GM12892 (cell line): ENCODE results near the gene AMOTL1.

ENCODE experiments used
- POLR2AphosphoS5 ChIP-seq: IDR thresholded peaks from 2 replicates; pipeline ENCODE4 v1.6.1; 2011; ENCODE audit warnings: low read depth, low read length, control low read depth
- TAF1 ChIP-seq: IDR thresholded peaks from 2 replicates; pipeline ENCODE4 v1.6.1; 2011; ENCODE audit warnings: low read depth, mild to moderate bottlenecking, control low read depth, low read length, borderline replicate concordance

DNA sequence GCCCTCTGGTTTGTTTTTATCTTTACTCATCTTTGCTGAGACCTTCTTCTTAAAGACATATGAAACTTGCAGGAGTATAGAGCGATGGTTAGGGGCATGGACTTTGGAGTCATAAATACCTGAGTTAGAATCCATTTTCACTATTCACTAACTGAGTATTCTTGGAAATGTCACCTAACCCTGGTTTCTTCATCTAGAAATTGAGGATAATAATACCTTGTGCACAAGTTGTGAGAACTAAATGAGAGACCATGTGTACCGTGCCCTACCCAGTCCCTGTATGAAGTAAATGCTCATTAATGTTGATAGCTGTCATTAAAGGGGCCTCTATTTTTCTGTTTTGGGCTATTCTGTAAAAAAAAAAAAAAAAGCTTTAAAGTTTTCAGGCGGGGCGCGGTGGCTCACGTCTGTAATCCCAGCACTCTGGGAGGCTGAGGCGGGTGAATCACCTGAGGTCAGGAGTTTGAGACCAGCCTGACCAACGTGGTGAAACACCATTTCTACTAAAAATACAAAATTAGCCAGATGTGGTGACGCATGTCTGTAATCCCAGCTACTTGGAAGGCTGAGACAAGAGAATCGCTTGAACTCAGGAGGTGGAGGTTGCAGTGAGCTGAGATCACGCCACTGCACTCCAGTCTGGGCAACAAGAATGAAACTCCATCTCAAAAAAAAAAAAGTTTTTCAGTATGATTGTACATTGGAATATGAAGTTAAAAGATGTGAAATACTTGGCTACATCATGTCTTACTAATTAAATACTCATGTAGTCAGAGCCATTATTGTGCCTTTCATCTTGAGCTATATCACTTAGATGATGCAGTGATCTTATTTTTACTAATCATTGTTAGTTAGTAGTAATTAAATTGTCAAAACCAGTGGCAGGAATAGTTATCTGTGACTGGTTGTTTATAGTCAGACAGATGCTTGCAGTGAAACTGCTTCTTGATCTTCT is 95.0 kb downstream of the AMOTL1 start:
- no peak for TF ChIP-seq POLR2AphosphoS5
- no peak for TF ChIP-seq TAF1
